GM19025 (cell line): ENCODE results near the gene MYCN.
"Not testable (repeated sequence)": the region's sequence is repeated elsewhere in the genome, so short reads cannot be mapped to it uniquely, and the experiment has no call there.

Source experiments
- ATAC-seq: cut with Tn5 transposase; IDR thresholded peaks from one replicate; pipeline ENCODE4 v1.9.1; 2021; ENCODE audit warnings: mild to moderate bottlenecking, low read depth, moderate library complexity; ENCODE audit not compliant: unreplicated experiment

The MYCN gene

DNA sequence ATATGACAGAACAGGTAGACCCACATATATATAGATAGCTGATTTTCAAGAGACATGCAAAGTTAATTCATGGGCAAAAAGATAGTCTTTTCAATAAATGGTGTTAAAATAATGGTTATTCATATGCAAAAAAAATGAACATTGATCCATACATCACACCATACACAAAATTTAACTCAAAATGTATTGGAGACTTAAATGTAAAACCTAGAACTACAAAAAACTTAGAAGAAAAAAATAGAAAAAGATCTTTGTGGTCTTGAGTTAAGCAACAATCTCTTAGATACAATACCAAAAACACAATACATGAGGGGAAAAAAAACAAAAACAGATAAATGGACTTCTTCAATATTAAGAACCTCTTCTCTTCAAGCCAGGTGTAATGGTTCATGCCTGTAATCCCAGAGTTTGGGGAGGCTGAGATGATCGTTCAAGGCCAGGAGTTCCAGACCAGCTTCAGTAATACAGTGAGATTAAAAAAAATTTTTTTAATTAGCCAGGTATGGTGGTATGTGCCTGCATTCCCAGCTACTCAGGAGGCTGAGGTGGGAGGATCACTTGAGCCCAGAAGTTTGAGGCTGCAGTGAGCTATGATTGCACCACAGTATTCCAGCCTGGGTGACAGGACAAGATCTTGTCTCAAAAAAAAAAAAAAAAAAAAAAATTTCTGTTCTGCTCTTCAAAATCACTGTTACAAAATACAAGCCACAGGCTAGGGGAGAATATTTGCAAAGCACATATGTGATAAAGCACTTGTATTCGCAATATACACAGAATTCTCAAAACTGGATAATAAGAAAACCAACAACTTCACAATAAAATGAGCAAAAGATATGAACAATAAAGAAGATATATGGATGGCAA is 32.7 kb upstream of the MYCN start:
- ATAC-seq, result no peak

- no peak for ATAC-seq
Observed at GRCh38 chr2:15908371-15908770, 32.0 kb upstream of the MYCN start.

GRCh38 chr2:15909157-15909556 is 31.2 kb upstream of the MYCN start:
- no peak for ATAC-seq

- ATAC-seq, result no peak
Observed at GRCh38 chr2:15909736-15910135, 30.6 kb upstream of the MYCN start.

GRCh38 chr2:15911270-15911669 is 29.1 kb upstream of the MYCN start:
- ATAC-seq, result not testable (repeated sequence)

DNA sequence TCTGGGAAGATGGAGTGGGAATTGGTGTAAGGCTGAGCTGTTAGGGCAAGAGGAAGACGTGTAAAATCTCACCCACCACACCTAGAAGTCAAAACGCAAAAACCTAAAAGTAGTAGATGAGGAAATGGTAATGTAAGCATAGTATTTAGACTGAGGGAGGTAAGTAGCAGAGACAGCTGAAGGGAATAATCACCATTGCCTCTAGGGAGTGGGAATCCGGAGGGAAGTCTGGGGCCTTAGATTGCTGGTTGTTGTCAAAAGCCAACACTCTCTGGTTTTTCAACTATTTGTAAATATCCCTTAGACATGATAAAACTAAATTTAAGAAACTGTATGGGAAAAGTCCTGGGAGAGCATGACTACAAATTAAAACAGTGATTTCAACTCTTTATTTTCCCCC is 28.7 kb upstream of the MYCN start:
- ATAC-seq, result no peak

DNA sequence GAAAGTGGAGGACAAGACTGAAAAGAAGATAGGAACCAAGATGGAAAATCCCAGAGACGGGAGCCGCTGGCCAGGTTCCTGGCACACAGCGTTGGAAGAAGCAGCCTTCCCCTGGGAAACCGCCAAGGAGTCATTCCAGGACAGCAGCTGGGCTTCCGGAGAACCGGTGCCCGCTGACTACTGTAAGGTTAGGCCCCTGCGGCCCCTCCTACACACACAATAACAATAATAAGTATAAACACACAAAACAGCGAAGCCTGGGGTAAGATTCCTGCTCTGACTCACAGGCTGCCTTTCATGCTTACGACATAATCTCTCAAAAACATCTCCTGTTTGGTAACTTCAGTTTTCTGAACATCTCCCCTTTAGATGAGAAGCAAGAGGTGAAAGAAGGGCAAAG is 28.1 kb upstream of the MYCN start:
- ATAC-seq, result no peak

GRCh38 chr2:15913146-15913545 is 27.2 kb upstream of the MYCN start:
- ATAC-seq, result no peak

GRCh38 chr2:15914596-15915385 is 25.6 kb upstream of the MYCN start:
- no peak for ATAC-seq

DNA sequence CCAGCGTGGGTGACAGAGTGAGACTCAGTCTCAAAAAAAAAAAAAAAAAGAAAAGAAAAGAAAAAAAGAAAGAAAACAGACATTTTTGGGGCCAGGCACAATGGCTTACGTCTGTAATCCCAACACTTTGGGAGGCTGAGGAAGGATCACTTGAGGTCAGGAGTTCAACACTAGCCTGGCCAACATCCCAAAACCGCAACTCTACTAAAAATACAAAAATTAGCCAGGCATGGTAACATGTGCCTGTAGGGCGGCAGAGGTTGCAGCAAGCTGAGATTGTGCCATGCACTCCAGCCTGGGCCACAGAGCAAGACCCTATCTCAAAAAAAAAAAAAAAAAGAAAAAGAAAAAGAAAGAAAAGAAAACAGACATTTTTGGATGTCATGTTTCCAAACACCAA is 24.8 kb upstream of the MYCN start:
- not testable (repeated sequence) for ATAC-seq

- ATAC-seq, result no peak
Observed at GRCh38 chr2:15916336-15916735, 24.0 kb upstream of the MYCN start.

DNA sequence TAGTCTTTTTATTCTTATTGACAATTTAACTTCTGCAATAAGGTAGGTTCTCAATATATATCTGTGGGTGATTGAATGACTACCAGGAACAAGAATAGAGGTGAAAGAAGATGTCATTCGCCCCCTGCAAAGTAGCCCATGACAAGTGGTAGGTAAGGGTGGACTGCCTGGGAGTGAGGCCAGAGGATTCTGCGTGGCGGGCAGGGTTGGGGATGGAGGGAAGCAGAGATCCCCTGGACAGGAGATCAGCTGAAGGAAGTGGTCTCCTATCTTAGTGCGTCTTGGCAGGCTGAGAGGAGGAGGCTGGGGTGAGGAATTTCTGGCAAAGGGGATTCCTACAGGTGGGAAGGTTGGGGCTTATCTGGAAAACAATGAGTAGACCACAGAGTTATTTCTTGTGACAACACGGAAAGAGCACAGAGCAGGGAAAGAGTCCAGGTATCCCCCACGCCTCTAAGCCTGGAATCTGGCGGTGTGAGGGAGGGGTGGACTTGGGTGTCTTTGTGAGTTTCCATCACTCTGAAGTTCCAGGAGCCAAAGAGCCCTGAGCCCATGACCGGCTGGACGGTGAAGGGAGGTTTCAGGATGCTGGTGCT is 21.5 kb upstream of the MYCN start:
- ATAC-seq, result no peak

DNA sequence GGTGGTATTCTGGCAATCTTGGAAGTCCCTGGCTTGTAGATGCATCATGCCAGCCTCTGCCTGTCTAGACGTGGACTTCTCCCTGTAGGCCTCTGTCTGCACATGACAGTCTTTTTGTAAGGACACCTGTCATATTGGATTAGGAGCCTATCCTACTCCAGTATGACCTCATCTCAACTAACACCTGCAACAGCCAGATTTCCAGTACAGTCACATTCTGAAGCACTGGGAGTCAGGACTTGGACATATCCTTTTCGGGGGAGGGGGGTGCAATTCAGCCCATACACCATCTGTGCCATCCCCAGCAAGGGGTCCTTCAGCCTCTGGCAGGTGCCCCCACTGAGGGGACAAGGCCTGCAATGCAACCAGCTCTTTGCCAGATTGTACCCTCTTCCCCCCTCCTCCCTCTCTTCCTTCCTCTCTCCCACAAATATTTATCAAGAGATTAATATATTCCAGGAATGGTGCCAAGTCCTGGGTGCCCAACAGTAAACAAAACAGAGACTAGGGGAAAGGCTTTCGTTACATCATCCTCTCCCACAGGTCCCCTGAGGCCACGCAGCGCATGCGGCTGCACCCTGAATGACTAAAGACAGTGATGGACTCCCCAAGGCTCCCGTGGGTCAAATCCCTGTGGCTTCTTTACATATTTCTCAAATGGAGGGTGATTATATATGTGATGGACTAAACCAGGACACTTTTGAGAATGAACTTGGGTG is 20.5 kb upstream of the MYCN start:
- ATAC-seq, result no peak

DNA sequence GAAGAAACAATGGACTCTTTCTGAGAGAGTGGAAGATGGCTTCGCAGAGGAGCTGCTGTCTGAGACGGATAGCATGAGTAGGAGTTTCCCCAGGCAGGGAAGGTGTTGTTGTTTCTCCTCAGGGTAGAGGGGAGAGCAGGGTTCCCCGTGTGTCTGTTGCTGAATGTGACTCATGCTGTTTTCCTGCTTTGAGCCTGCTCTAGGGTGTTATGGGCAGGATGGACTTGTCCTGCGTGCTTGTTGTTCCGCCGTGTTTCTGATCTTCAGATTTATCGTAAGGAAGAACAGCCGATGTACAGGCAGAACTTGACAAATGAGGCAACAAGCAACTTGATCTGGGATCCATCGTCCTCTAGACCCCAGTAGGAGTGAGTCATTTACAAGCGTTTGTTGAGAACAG is 19.7 kb upstream of the MYCN start:
- no peak for ATAC-seq

- no peak for ATAC-seq
Observed at GRCh38 chr2:15923597-15923996, 16.8 kb upstream of the MYCN start.

DNA sequence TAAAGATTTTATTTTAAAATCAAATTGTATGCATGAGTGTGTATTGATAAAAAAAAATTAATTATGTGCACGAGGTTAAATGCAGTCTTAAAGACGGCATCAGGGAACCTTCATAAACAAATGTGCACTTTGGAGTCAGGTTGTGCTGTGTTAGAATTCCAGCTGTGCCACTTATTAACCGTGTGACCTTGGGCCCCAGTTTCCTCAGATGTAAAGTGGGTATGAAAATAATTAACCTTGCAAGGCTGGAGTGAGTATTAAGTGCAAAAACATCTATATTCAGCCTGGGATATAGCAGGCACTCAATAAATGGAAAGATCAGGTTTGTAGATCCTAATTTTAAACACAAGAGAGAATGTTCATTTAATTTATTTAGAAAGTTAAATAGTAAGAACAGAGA is 14.5 kb upstream of the MYCN start:
- ATAC-seq, result no peak

- no peak for ATAC-seq
Observed at GRCh38 chr2:15926252-15926651, 14.1 kb upstream of the MYCN start.

DNA sequence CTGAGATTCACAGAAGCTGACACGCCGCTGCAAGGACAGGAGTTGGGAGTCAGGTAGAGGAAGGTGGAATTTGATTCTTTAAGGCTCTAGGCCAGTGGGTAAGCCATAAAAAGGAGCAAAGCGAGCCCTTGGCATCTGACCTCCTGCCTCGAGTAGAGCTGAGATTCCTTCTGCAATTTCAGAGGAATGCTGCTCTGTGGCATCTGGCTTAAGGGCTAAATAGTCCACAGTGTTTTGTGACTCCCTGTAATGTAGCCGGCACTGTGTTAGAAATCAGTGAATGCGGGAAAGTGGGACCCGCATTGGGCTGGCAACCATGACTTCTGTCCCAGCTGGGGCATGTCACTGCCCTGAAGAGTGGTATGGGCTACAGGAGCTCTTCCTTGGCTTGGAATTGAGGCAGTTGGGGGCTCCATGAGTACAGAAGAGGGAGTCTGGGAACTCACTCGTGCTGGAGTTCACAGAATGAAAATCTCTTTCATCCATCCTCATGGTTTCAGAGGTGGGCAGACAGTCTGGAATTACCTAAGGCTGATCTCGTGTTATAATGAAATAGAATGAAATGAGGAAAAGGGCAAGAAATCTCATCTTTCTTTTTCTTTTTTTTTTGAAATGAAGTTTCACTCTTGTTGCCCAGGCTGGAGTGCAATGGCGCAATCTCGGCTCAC is 12.7 kb upstream of the MYCN start:
- ATAC-seq, result no peak

DNA sequence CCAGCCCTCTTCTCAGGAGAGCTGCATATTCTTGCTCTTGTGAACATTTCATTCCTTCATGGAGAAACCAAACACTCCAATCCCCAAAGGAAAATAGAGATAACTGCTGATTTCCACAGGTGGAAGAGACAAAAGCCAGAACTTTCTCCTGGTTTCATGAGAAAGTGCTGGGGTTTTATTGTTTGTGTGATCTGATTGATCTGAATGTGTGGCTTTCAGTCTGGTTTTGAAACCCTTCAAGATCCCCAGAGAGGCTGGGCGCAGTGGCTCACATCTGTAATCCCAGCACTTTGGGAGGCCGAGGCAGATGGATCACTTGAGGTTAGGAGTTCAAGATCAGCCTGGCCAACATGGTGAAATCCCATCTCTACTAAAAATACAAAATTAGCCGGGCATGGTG is 11.3 kb upstream of the MYCN start:
- not testable (repeated sequence) for ATAC-seq

- ATAC-seq, result no peak
Observed at GRCh38 chr2:15929861-15930260, 10.5 kb upstream of the MYCN start.
